Measurements from ENCODE around the gene MIEF1. TPM values are rescaled to one million over a fixed set of nuclear protein-coding genes. Genes with fewer than 3 reads are reported as not detected.

MIEF1 gene
- total RNA-seq, 4 donors from 2014 or later, result 17.8 to 28.3 (median 21.4) TPM

DNA sequence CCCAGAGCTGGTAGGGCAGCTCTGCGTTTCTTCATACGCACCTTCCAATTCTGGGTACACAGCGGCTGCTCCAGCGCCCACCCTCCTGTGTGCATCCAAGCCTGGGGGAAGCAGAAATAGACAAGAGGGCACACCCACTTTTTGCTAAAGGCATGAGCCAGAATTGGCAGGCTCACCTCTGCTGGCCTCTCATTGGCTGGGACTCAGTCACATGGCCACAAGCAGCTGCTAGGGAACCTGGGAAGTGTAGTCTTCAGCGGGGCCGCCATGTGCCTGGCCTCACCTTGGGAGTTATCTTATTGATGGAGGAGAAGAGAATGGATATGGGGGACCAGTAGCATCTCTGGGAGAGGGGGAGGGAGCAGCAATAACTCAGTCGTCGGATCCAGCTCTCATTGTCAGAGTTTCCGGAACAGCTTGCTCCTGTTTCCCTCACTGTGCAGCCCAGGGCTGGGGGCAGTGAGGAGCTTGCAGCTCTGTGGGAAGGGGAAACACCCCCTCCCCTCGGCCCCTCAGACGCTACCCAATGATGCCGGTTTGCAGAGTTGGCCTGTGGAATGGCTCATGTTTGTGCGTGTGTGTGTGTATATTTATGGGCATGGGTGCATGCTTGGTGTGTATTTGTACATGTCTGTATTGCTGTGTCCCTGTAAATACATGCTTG, 11.8 kb upstream of the MIEF1 start:
- Histone ChIP-seq H3K27ac (no peak overlapping the region), H3K27me3 (peaks cover 6% of the 10 kb centered on the region), H3K36me3 (peaks cover 0 to 12% of the 10 kb centered on the region in 2 donors), H3K9me3 (no peaks in the 10 kb centered on the region), H3K4me3 (no peak overlapping the region), H3K4me1 (peaks cover 0 to 15% (median 0%) of the 10 kb centered on the region in 3 donors)
- peak; percentile 90 for ATAC-seq
- WGBS, 2 donors (ENCODE audit: low coverage in 1 of 2), result 10 to 46% methylated on average over 2 to 4 of the region's 13 CpGs
- TF ChIP-seq POLR2AphosphoS5 (IDR thresholded peaks at IDR 0.05), result no peak
- TF ChIP-seq EP300 (IDR thresholded peaks at IDR 0.05), result no peak

DNA sequence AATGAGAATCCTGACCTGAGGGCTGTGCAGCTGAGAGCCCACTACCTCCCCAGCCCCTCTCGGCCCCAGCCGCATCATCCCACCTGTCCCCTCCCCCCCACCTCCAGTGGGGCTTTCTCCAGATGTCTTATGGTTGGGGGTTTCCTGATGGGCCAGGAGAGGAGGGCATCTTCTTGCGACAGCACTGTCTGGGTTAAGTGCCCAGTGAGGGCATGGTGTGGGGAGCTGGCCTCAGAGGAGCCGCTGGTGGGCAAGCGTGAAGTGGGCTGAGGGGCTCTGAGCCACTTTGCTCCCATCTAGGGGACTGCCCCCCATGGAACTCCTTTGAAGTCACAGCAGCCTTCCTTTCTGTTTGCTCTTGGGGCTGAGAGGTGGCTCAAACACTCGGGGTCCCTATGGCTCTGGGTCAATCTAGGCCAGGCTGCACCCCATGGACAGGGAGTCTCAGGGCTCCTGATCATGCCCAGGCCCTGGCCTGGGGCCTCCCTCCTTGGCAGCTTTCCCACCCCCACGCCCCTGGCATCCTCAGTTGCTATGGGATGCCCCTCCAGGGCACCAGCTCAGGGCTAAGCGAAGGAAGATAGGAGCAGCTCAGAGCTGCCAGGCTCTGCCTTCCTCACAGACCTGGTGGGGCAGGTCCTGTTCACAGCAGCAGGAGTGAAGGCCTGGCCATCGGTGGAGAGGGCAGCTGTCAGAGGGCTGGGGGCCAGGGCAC, 11.0 kb upstream of the MIEF1 start:
- Histone ChIP-seq H3K4me1 (peaks cover 0 to 16% (median 0%) of the 10 kb centered on the region in 3 donors), H3K4me3 (no peak overlapping the region), H3K27me3 (peaks cover 6% of the 10 kb centered on the region), H3K36me3 (peaks cover 0 to 12% of the 10 kb centered on the region in 2 donors), H3K9me3 (no peaks in the 10 kb centered on the region), H3K27ac (no peak overlapping the region)
- no CpG with 5 or more reads among the region's 9 CpGs for WGBS, 2 donors (ENCODE audit: low coverage in 1 of 2)
- no peak for ATAC-seq
- TF ChIP-seq POLR2AphosphoS5 (IDR thresholded peaks at IDR 0.05) (no peak), EP300 (IDR thresholded peaks at IDR 0.05) (no peak), CTCF (IDR thresholded peaks at IDR 0.05) (no peak), POLR2A (IDR thresholded peaks at IDR 0.05) (no peak)

GRCh38 chr22:39491696-39492095, 10.4 kb upstream of the MIEF1 start:
- H3K36me3 ChIP-seq, result peaks cover 0 to 12% of the 10 kb centered on the region in 2 donors
- H3K27me3 ChIP-seq, result peaks cover 6% of the 10 kb centered on the region
- no peak overlapping the region for H3K27ac ChIP-seq
- no peaks in the 10 kb centered on the region for H3K9me3 ChIP-seq
- H3K4me3 ChIP-seq, result no peak overlapping the region
- ATAC-seq, result no peak
- H3K4me1 ChIP-seq, result peaks cover 0 to 21% (median 0%) of the 10 kb centered on the region in 3 donors
- no peak for TF ChIP-seq POLR2A (IDR thresholded peaks at IDR 0.05)
- TF ChIP-seq EP300 (IDR thresholded peaks at IDR 0.05), result no peak
- no peak for TF ChIP-seq CTCF (IDR thresholded peaks at IDR 0.05)
- no peak for TF ChIP-seq POLR2AphosphoS5 (IDR thresholded peaks at IDR 0.05)
- 87 to 100% methylated on average over 1 to 4 of the region's 6 CpGs for WGBS, 2 donors (ENCODE audit: low coverage in 1 of 2)

- 70 to 100% methylated on average over 1 of the region's 3 CpGs for WGBS, 2 donors (ENCODE audit: low coverage in 1 of 2)
- no peak for TF ChIP-seq CTCF (IDR thresholded peaks at IDR 0.05)
- TF ChIP-seq EP300 (IDR thresholded peaks at IDR 0.05), result no peak
- TF ChIP-seq POLR2AphosphoS5 (IDR thresholded peaks at IDR 0.05), result no peak
- TF ChIP-seq POLR2A (IDR thresholded peaks at IDR 0.05), result no peak
- Histone ChIP-seq H3K4me1 (peaks cover 0 to 24% (median 0%) of the 10 kb centered on the region in 3 donors), H3K27me3 (peaks cover 6% of the 10 kb centered on the region), H3K4me3 (no peak overlapping the region), H3K36me3 (peaks cover 0 to 12% of the 10 kb centered on the region in 2 donors), H3K27ac (no peak overlapping the region), H3K9me3 (no peaks in the 10 kb centered on the region)
- ATAC-seq, result no peak
Measured at GRCh38 chr22:39492186-39492585, 9.9 kb upstream of the MIEF1 start.

DNA sequence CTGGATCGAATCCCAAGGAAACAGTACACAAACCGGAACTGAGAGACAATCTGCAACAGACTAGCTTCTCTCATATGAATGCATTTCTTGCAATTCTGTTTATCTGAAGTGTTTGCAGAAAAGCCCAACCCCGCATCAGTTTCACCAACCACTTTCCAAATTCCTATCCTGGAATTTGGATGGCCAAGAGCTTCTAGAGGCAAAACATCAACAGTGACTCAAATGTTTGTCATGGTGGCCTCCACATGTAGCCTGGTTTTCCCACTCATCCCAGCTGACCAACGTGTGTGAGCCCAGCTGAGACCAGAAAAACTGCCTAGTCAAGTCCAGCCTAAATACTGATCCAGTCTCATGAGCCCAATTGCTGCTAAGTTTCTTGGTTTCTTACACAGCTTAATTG, 8.3 kb upstream of the MIEF1 start:
- Histone ChIP-seq H3K4me1 (peaks cover 0 to 35% (median 0%) of the 10 kb centered on the region in 3 donors), H3K4me3 (no peak overlapping the region), H3K27me3 (peaks cover 6% of the 10 kb centered on the region), H3K27ac (no peak overlapping the region), H3K9me3 (no peaks in the 10 kb centered on the region), H3K36me3 (peaks cover 0 to under 1% of the 10 kb centered on the region in 2 donors)
- no peak for ATAC-seq
- WGBS, 2 donors (ENCODE audit: low coverage in 1 of 2), result 55 to 61% methylated on average over 4 of the region's 4 CpGs
- no peak for TF ChIP-seq EP300 (IDR thresholded peaks at IDR 0.05)
- no peak for TF ChIP-seq POLR2A (IDR thresholded peaks at IDR 0.05)
- TF ChIP-seq POLR2AphosphoS5 (IDR thresholded peaks at IDR 0.05), result no peak
- no peak for TF ChIP-seq CTCF (IDR thresholded peaks at IDR 0.05)

All from gastroesophageal sphincter (tissue), 4 donors.